GM23338 (cell line): ENCODE data around the gene TCF7L2. TPM values are rescaled to one million over a fixed set of nuclear protein-coding genes. Genes with fewer than 3 reads are reported as not detected.

Experiments
- ATAC-seq: fragments of 200-7000 bp; cut with Tn5 transposase; 3 replicates; pipeline ENCODE4 v1.9.1; 2020
- DNase-seq: peaks from one replicate; pipeline ENCODE4 v3.0.0-alpha.2; 2015; ENCODE audit warnings: low spot score
- H2AFZ ChIP-seq: fragments of 200-600 bp; sonication (generic); 2 replicates; pipeline ENCODE4 v1.8.0; 2016; ENCODE audit warnings: antibody characterized with exemption, mild to moderate bottlenecking, moderate library complexity
- H3F3A ChIP-seq: fragments of 200-600 bp; sonication (generic); replicated peaks from 2 replicates; pipeline ENCODE4 v1.8.0; 2017; ENCODE audit warnings: antibody characterized with exemption, mixed run types, low read depth
- H3K27ac ChIP-seq: fragments of 200-600 bp; sonication (generic); 2 replicates; pipeline ENCODE4 v1.6.1; 2016; ENCODE audit warnings: low read depth
- H3K27me3 ChIP-seq: fragments of 200-600 bp; sonication (generic); 2 replicates; pipeline ENCODE4 v1.8.0; 2016; ENCODE audit warnings: mild to moderate bottlenecking, mixed run types, moderate library complexity; ENCODE audit not compliant: insufficient read depth
- H3K36me3 ChIP-seq: fragments of 200-600 bp; sonication (generic); 2 replicates; pipeline ENCODE4 v1.8.0; 2016; ENCODE audit warnings: mild to moderate bottlenecking; ENCODE audit not compliant: insufficient read depth
- H3K4me1 ChIP-seq: fragments of 200-600 bp; sonication (generic); 2 replicates; pipeline ENCODE4 v1.8.0; 2016; ENCODE audit warnings: mild to moderate bottlenecking, moderate library complexity; ENCODE audit not compliant: insufficient read depth
- H3K4me2 ChIP-seq: fragments of 200-600 bp; sonication (generic); 2 replicates; pipeline ENCODE4 v1.7.1; 2017; ENCODE audit warnings: mixed run types
- H3K4me3 ChIP-seq: fragments of 200-600 bp; sonication (generic); 2 replicates; pipeline ENCODE4 v1.6.1; 2016; ENCODE audit warnings: mixed run types
- H3K79me2 ChIP-seq: fragments of 200-600 bp; sonication (generic); replicated peaks from 2 replicates; pipeline ENCODE4 v1.8.0; 2017; ENCODE audit warnings: mild to moderate bottlenecking; ENCODE audit not compliant: insufficient read depth
- H3K9me2 ChIP-seq: fragments of 200-600 bp; sonication (generic); 2 replicates; pipeline ENCODE4 v1.8.0; 2017; ENCODE audit not compliant: insufficient read depth
- H4K20me1 ChIP-seq: fragments of 200-600 bp; sonication (generic); replicated peaks from 2 replicates; pipeline ENCODE4 v1.8.0; 2017; ENCODE audit warnings: mild to moderate bottlenecking; ENCODE audit not compliant: insufficient read depth
- H3K27ac Mint-ChIP-seq: 2 replicates; pipeline ENCODE4 v1.8.0; 2020; ENCODE audit warnings: inconsistent platforms, mild to moderate bottlenecking, moderate library complexity, mixed read lengths
- H3K27me3 Mint-ChIP-seq: 3 replicates; pipeline ENCODE4 v1.8.0; 2022; ENCODE audit warnings: low read depth, mild to moderate bottlenecking, moderate library complexity, mixed read lengths, inconsistent platforms; ENCODE audit not compliant: insufficient read depth, poor library complexity
- H3K36me3 Mint-ChIP-seq: 3 replicates; pipeline ENCODE4 v1.8.0; 2021; ENCODE audit warnings: low read depth, mild to moderate bottlenecking, inconsistent platforms, moderate library complexity, mixed read lengths
- H3K4me1 Mint-ChIP-seq: 3 replicates; pipeline ENCODE4 v1.8.0; 2020; ENCODE audit warnings: mild to moderate bottlenecking, inconsistent platforms, mixed read lengths
- H3K4me3 Mint-ChIP-seq: 3 replicates; pipeline ENCODE4 v1.8.0; 2021; ENCODE audit warnings: moderate library complexity, mild to moderate bottlenecking, inconsistent platforms, mixed read lengths
- H3K9me3 Mint-ChIP-seq: 3 replicates; pipeline ENCODE4 v1.8.0; 2020; ENCODE audit warnings: moderate library complexity, mild to moderate bottlenecking, inconsistent platforms, mixed read lengths
- CTCF ChIP-seq, 2 experiments: fragments of 200-600 bp in 1 of 2; sonication (generic) in 1 of 2; conservative IDR thresholded peaks; 2 replicates each; pipeline versions ENCODE4 v1.5.1 to v1.6.1; 2016 to 2017; ENCODE audit warnings: antibody characterized with exemption in 2 of 2, low read depth in 2 of 2, mild to moderate bottlenecking in 2 of 2, moderate library complexity in 1 of 2
- ETS1 ChIP-seq: IDR thresholded peaks from 2 replicates; pipeline ENCODE4 v1.6.1; 2016; ENCODE audit warnings: antibody characterized with exemption
- EZH2phosphoT487 ChIP-seq: fragments of 200-600 bp; sonication (generic); IDR thresholded peaks from one replicate; pipeline ENCODE4 v1.8.1; 2018; ENCODE audit warnings: antibody characterized with exemption; ENCODE audit not compliant: unreplicated experiment
- POLR2AphosphoS5 ChIP-seq: IDR thresholded peaks from 2 replicates; pipeline ENCODE4 v1.6.1; 2016; ENCODE audit warnings: antibody characterized with exemption, low read depth
- STAT1 ChIP-seq: IDR thresholded peaks from one replicate; pipeline ENCODE4 v1.6.1; 2016; ENCODE audit warnings: antibody characterized with exemption; ENCODE audit not compliant: unreplicated experiment
- ZNF114 ChIP-seq: fragments of 250-450 bp; sonication (Bioruptor Pico); IDR thresholded peaks from 2 replicates; pipeline ENCODE4 v1.5.0; 2020; ENCODE audit warnings: mild to moderate bottlenecking, moderate library complexity
- ZNF331 ChIP-seq: fragments of 250-450 bp; sonication (Bioruptor Pico); IDR thresholded peaks from 2 replicates; pipeline ENCODE4 v1.5.0; 2020; ENCODE audit warnings: low read depth, mild to moderate bottlenecking, moderate library complexity
- ZNF462 ChIP-seq: fragments of 250-450 bp; sonication (Bioruptor Pico); IDR thresholded peaks from 2 replicates; pipeline ENCODE4 v1.5.0; 2020; ENCODE audit warnings: mild to moderate bottlenecking, moderate library complexity
- polyA plus RNA-seq: library from polyadenylated mRNA; unstranded; fragments of >200 nt; fragmentation: Nextera tagmentation; extraction: Ambion mirVana; gene quantifications from 2 replicates; pipeline ENCODE4 v1.2.1, GENCODE V29; 2016
- total RNA-seq: library from RNA; depleted of rRNA; stranded (reverse); fragments of >200 nt; shearing (Covaris generic); gene quantifications from 2 replicates; pipeline ENCODE4 v1.2.3, GENCODE V29; 2014

Gene TCF7L2
- total and polyA plus RNA-seq, 2 experiments from 2014 or later: 32.2 to 80.8 TPM

- H3K4me2 ChIP-seq: peak overlapping the region; percentile 35
- H3K4me3 Mint-ChIP-seq: no peak overlapping the region
- H3K36me3 Mint-ChIP-seq: peaks cover 27% of the 10 kb centered on the region
These were observed 39.8 kb downstream of the TCF7L2 start for GRCh38 chr10:112989826-112990225.

More at GRCh38 chr10:112989826-112990225, 39.8 kb downstream of the TCF7L2 start:
- Histone ChIP-seq H2AFZ (no peak overlapping the region), H3F3A (peaks cover 15% of the 10 kb centered on the region), H3K79me2 (peaks cover 100% of the 10 kb centered on the region), H4K20me1 (peaks cover 86% of the 10 kb centered on the region), H3K27me3 (no peaks in the 10 kb centered on the region), H3K4me1 (peaks cover 65% of the 10 kb centered on the region), H3K27ac (0 out of 2 replicates have a peak overlapping the region, but pooled peaks have one; percentile 76), H3K4me3 (no peak overlapping the region), H3K9me2 (no peaks in the 10 kb centered on the region), H3K36me3 (peaks cover 6% of the 10 kb centered on the region; the same call in 1 of the 2 replicates)
- peak overlapping the region; percentile 76; the same call in 1 of the 2 replicates for H3K27ac Mint-ChIP-seq
- H3K9me3 Mint-ChIP-seq: no peaks in the 10 kb centered on the region
- peaks cover 62% of the 10 kb centered on the region for H3K4me1 Mint-ChIP-seq
- TF ChIP-seq STAT1: no peak
- TF ChIP-seq POLR2AphosphoS5: no peak
- no peak for TF ChIP-seq ETS1
- no peak for TF ChIP-seq EZH2phosphoT487
- no peak for TF ChIP-seq ZNF331 (CRISPR knock-in tag)
- no peak for TF ChIP-seq CTCF (conservative IDR thresholded peaks at IDR 0.05; ENCODE audit: low read depth in 2 of 2)
- TF ChIP-seq ZNF114 (CRISPR knock-in tag): no peak
- no peak for TF ChIP-seq ZNF462 (CRISPR knock-in tag)
- peaks cover 17% of the 10 kb centered on the region for H3K27me3 Mint-ChIP-seq
- no peak for ATAC-seq
- no peak for DNase-seq
